ENCODE results near the gene NAT14.
A peak's percentile ranks its signal among the peaks of the same experiment; 100 is the strongest.

NAT14 gene

GRCh38 chr19:55443824-55444480 lies 41.0 kb upstream of the NAT14 start:
- Histone ChIP-seq H3K27ac (ENCODE audit: low read length) (no peak overlapping the region), H3K36me3 (ENCODE audit: insufficient read depth, low read length) (no peaks in the 10 kb centered on the region), H3K4me2 (ENCODE audit: insufficient read depth, low read length) (peak overlapping the region; percentile 51), H3K4me3 (ENCODE audit: low read depth in 1 of 2, low read length in 2 of 2) (no peak overlapping the region), H3K4me1 (ENCODE audit: insufficient read depth, low read length) (peaks cover 12% of the 10 kb centered on the region), H3K9ac (ENCODE audit: low read depth, low read length) (no peak overlapping the region), H4K20me1 (ENCODE audit: insufficient read depth, low read length) (peaks cover 22% of the 10 kb centered on the region), H3K79me2 (ENCODE audit: insufficient read depth, low read length) (no peaks in the 10 kb centered on the region), H2AFZ (ENCODE audit: low read depth, low read length) (no peak overlapping the region), H3K27me3 (ENCODE audit: insufficient read depth, low read length, poor library complexity) (peaks cover 32% of the 10 kb centered on the region), H3K9me3 (ENCODE audit: insufficient read depth, low read length, severe bottlenecking) (no peaks in the 10 kb centered on the region)
- TF ChIP-seq CTCF (IDR thresholded peaks at IDR 0.05; ENCODE audit: borderline replicate concordance, extremely low read depth, low read length, poor library complexity, severe bottlenecking), result no peak
- no peak for TF ChIP-seq EZH2 (IDR thresholded peaks at IDR 0.05; ENCODE audit: borderline replicate concordance, low read depth, low read length, severe bottlenecking)
- DNase-seq (no peak), ATAC-seq (ENCODE audit: insufficient read depth, low read depth) (0 out of 3 replicates have a peak, but pooled peaks have one; percentile 30)

- Histone ChIP-seq H3K27me3 (ENCODE audit: insufficient read depth, low read length, poor library complexity) (peaks cover 32% of the 10 kb centered on the region), H2AFZ (ENCODE audit: low read depth, low read length) (no peak overlapping the region), H3K36me3 (ENCODE audit: insufficient read depth, low read length) (no peaks in the 10 kb centered on the region), H3K9ac (ENCODE audit: low read depth, low read length) (no peak overlapping the region), H3K27ac (ENCODE audit: low read length) (no peak overlapping the region), H3K4me3 (ENCODE audit: low read depth in 1 of 2, low read length in 2 of 2) (no peak overlapping the region), H4K20me1 (ENCODE audit: insufficient read depth, low read length) (peaks cover 19% of the 10 kb centered on the region), H3K4me2 (ENCODE audit: insufficient read depth, low read length) (no peak overlapping the region), H3K4me1 (ENCODE audit: insufficient read depth, low read length) (peaks cover 12% of the 10 kb centered on the region), H3K79me2 (ENCODE audit: insufficient read depth, low read length) (no peaks in the 10 kb centered on the region), H3K9me3 (ENCODE audit: insufficient read depth, low read length, severe bottlenecking) (no peaks in the 10 kb centered on the region)
- no peak for DNase-seq
- TF ChIP-seq CTCF (IDR thresholded peaks at IDR 0.05; ENCODE audit: borderline replicate concordance, extremely low read depth, low read length, poor library complexity, severe bottlenecking) (no peak), EZH2 (IDR thresholded peaks at IDR 0.05; ENCODE audit: borderline replicate concordance, low read depth, low read length, severe bottlenecking) (no peak)
- ATAC-seq (ENCODE audit: insufficient read depth, low read depth), result no peak
Measured at GRCh38 chr19:55444646-55445045, 40.3 kb upstream of the NAT14 start.

GRCh38 chr19:55446060-55446459 lies 38.9 kb upstream of the NAT14 start:
- no peak overlapping the region for H3K4me2 ChIP-seq (ENCODE audit: insufficient read depth, low read length)
- ATAC-seq (ENCODE audit: insufficient read depth, low read depth) (no peak), DNase-seq (no peak)
- no peak overlapping the region for H3K9ac ChIP-seq (ENCODE audit: low read depth, low read length)
- no peak overlapping the region for H2AFZ ChIP-seq (ENCODE audit: low read depth, low read length)
- H3K27ac ChIP-seq (ENCODE audit: low read length), result no peak overlapping the region
- no peaks in the 10 kb centered on the region for H3K36me3 ChIP-seq (ENCODE audit: insufficient read depth, low read length)
- H3K4me1 ChIP-seq (ENCODE audit: insufficient read depth, low read length), result peaks cover 12% of the 10 kb centered on the region
- no peak for TF ChIP-seq CTCF (IDR thresholded peaks at IDR 0.05; ENCODE audit: borderline replicate concordance, extremely low read depth, low read length, poor library complexity, severe bottlenecking)
- TF ChIP-seq EZH2 (IDR thresholded peaks at IDR 0.05; ENCODE audit: borderline replicate concordance, low read depth, low read length, severe bottlenecking), result no peak
- no peaks in the 10 kb centered on the region for H3K9me3 ChIP-seq (ENCODE audit: insufficient read depth, low read length, severe bottlenecking)
- peaks cover 14% of the 10 kb centered on the region; the same call in 1 of the 2 replicates for H4K20me1 ChIP-seq (ENCODE audit: insufficient read depth, low read length)
- H3K4me3 ChIP-seq (ENCODE audit: low read depth in 1 of 2, low read length in 2 of 2), result no peak overlapping the region
- H3K79me2 ChIP-seq (ENCODE audit: insufficient read depth, low read length), result no peaks in the 10 kb centered on the region
- peaks cover 38% of the 10 kb centered on the region for H3K27me3 ChIP-seq (ENCODE audit: insufficient read depth, low read length, poor library complexity)
